ENCODE data around the gene SMPD4.
"Not testable (repeated sequence)": the region's sequence is repeated elsewhere in the genome, so short reads cannot be mapped to it uniquely, and the experiment has no call there.

DNA sequence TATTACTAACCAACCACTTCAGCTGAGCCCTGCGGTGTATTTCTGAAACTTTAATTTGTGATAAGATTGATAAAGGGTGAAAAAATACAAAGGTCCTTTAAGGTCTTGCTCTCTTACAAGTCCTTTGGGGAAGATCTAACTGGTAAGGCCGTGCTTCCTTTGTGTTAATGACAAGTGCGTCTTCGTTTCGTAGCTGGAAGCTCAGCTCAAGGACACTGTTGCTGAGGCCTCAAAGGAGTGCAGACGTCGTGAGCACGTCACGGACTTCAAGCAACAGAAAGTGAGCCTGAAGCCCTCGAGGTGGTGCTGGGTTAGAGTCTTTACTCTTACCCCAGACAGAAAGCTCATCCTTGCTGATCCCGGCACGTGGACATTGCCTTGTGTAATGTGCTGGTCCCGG, 25.6 kb upstream of the SMPD4 start:
- TF ChIP-seq, protein P1, sequence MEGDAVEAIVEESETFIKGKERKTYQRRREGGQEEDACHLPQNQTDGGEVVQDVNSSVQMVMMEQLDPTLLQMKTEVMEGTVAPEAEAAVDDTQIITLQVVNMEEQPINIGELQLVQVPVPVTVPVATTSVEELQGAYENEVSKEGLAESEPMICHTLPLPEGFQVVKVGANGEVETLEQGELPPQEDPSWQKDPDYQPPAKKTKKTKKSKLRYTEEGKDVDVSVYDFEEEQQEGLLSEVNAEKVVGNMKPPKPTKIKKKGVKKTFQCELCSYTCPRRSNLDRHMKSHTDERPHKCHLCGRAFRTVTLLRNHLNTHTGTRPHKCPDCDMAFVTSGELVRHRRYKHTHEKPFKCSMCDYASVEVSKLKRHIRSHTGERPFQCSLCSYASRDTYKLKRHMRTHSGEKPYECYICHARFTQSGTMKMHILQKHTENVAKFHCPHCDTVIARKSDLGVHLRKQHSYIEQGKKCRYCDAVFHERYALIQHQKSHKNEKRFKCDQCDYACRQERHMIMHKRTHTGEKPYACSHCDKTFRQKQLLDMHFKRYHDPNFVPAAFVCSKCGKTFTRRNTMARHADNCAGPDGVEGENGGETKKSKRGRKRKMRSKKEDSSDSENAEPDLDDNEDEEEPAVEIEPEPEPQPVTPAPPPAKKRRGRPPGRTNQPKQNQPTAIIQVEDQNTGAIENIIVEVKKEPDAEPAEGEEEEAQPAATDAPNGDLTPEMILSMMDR (IDR thresholded peaks at IDR 0.05 in 2 of 3, conservative IDR thresholded peaks at IDR 0.05 in 1 of 3; ENCODE audit: borderline replicate concordance in 1 of 3, insufficient read depth in 1 of 3, low read depth in 2 of 3, low read length in 2 of 3) = not testable (repeated sequence)
- not testable (repeated sequence) for TF ChIP-seq ZFX (IDR thresholded peaks at IDR 0.05)
- TF ChIP-seq, protein P2, sequence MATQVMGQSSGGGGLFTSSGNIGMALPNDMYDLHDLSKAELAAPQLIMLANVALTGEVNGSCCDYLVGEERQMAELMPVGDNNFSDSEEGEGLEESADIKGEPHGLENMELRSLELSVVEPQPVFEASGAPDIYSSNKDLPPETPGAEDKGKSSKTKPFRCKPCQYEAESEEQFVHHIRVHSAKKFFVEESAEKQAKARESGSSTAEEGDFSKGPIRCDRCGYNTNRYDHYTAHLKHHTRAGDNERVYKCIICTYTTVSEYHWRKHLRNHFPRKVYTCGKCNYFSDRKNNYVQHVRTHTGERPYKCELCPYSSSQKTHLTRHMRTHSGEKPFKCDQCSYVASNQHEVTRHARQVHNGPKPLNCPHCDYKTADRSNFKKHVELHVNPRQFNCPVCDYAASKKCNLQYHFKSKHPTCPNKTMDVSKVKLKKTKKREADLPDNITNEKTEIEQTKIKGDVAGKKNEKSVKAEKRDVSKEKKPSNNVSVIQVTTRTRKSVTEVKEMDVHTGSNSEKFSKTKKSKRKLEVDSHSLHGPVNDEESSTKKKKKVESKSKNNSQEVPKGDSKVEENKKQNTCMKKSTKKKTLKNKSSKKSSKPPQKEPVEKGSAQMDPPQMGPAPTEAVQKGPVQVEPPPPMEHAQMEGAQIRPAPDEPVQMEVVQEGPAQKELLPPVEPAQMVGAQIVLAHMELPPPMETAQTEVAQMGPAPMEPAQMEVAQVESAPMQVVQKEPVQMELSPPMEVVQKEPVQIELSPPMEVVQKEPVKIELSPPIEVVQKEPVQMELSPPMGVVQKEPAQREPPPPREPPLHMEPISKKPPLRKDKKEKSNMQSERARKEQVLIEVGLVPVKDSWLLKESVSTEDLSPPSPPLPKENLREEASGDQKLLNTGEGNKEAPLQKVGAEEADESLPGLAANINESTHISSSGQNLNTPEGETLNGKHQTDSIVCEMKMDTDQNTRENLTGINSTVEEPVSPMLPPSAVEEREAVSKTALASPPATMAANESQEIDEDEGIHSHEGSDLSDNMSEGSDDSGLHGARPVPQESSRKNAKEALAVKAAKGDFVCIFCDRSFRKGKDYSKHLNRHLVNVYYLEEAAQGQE (IDR thresholded peaks at IDR 0.05; ENCODE audit: low read depth) = not testable (repeated sequence)
